Keratinocyte (primary cell): ENCODE data around the gene CA9. TPM values are rescaled to one million over a fixed set of nuclear protein-coding genes. Genes with fewer than 3 reads are reported as not detected.

Experiments used
- DNase-seq: peaks from one replicate; pipeline ENCODE4 v3.0.0-alpha.2; 2011; ENCODE audit warnings: low read depth, missing footprints, low spot score
- FAIRE-seq: peaks from 2 replicates; lab custom pipeline; 2011; peaks lifted over from hg19 to GRCh38; lab: Jason Lieb, UNC
- H2AFZ ChIP-seq: 2 replicates; pipeline ENCODE4 v1.6.0; 2012; ENCODE audit warnings: low read length, control low read depth, inconsistent platforms; ENCODE audit not compliant: control insufficient read depth
- H3K27ac ChIP-seq: 2 replicates; pipeline ENCODE4 v1.5.1; 2011; ENCODE audit warnings: low read length; ENCODE audit not compliant: control insufficient read depth, insufficient read depth
- H3K27me3 ChIP-seq: 3 replicates; pipeline ENCODE4 v1.6.0; 2011; ENCODE audit warnings: low read length; ENCODE audit not compliant: control insufficient read depth, insufficient read depth; ENCODE audit errors: extremely low read depth
- H3K36me3 ChIP-seq, 2 experiments: 2 replicates in 1 of 2; 3 replicates in 1 of 2; pipeline ENCODE4 v1.5.1; 2011; ENCODE audit warnings: low read length in 2 of 2, mild to moderate bottlenecking in 1 of 2; ENCODE audit not compliant: control insufficient read depth in 2 of 2, insufficient read depth in 2 of 2; ENCODE audit errors: extremely low read depth in 1 of 2
- H3K4me1 ChIP-seq: 3 replicates; pipeline ENCODE4 v1.5.1; 2011; ENCODE audit warnings: low read length; ENCODE audit not compliant: control insufficient read depth, insufficient read depth; ENCODE audit errors: extremely low read depth
- H3K4me2 ChIP-seq: 3 replicates; pipeline ENCODE4 v1.6.0; 2011; ENCODE audit warnings: low read depth, low read length; ENCODE audit not compliant: control insufficient read depth, insufficient read depth; ENCODE audit errors: extremely low read depth
- H3K4me3 ChIP-seq, 3 experiments: fragments of 200-600 bp in 1 of 3; sonication (generic) in 1 of 3; 2 replicates in 2 of 3; 3 replicates in 1 of 3; pipeline ENCODE4 v1.5.1; 2011 to 2016; ENCODE audit warnings: low read length in 3 of 3, mild to moderate bottlenecking in 3 of 3, control low read depth in 2 of 3, inconsistent platforms in 1 of 3, low read depth in 1 of 3, mixed read lengths in 1 of 3, mixed run types in 1 of 3, moderate library complexity in 1 of 3; ENCODE audit not compliant: control insufficient read depth in 2 of 3, insufficient read depth in 2 of 3; ENCODE audit errors: extremely low read depth in 1 of 3
- H3K79me2 ChIP-seq: 2 replicates; pipeline ENCODE4 v1.6.0; 2012; ENCODE audit warnings: low read length; ENCODE audit not compliant: control insufficient read depth, insufficient read depth
- H3K9ac ChIP-seq: 3 replicates; pipeline ENCODE4 v1.6.0; 2011; ENCODE audit warnings: low read length; ENCODE audit not compliant: control insufficient read depth, insufficient read depth; ENCODE audit errors: extremely low read depth
- H3K9me1 ChIP-seq: 3 replicates; pipeline ENCODE4 v1.6.0; 2011; ENCODE audit warnings: low read length; ENCODE audit not compliant: control insufficient read depth, insufficient read depth; ENCODE audit errors: extremely low read depth
- H3K9me3 ChIP-seq: 2 replicates; pipeline ENCODE4 v1.5.1; 2012; ENCODE audit warnings: low read depth, low read length; ENCODE audit not compliant: control insufficient read depth
- H4K20me1 ChIP-seq: 3 replicates; pipeline ENCODE4 v1.6.0; 2011; ENCODE audit warnings: low read length; ENCODE audit not compliant: control insufficient read depth, insufficient read depth; ENCODE audit errors: extremely low read depth
- CTCF ChIP-seq, 3 experiments: IDR thresholded peaks in 1 of 3; conservative IDR thresholded peaks in 1 of 3; optimal IDR thresholded peaks in 1 of 3; 2 replicates in 2 of 3; 3 replicates in 1 of 3; pipeline versions ENCODE3 to v1.5.1; 2011; ENCODE audit warnings: low read length in 3 of 3, mild to moderate bottlenecking in 3 of 3, moderate library complexity in 2 of 3, control low read depth in 1 of 3, inconsistent platforms in 1 of 3; ENCODE audit not compliant: insufficient read depth in 2 of 3; ENCODE audit errors: extremely low read depth in 1 of 3
- EZH2 ChIP-seq: IDR thresholded peaks from one replicate; pipeline ENCODE4 v1.6.1; 2012; ENCODE audit warnings: inconsistent platforms, mild to moderate bottlenecking, low read length, moderate library complexity
- dilution Hi-C: fragments of 300-500 bp; cut with MboI; formaldehyde crosslinking; loops from one replicate; pipeline ENCODE4 v1.7.0; 2020; ENCODE audit warnings: low sequenced_read_pairs; ENCODE audit not compliant: extremely low pct_ligation_motif_present
- polyA plus RNA-seq, 5 experiments: library from polyadenylated mRNA; depleted of rRNA in 3 of 5; stranded (reverse) in 3 of 5; stranded (forward) in 1 of 5; unstranded in 1 of 5; fragments of >200 nt; gene quantifications; 1 replicate in 1 of 5; 2 replicates in 3 of 5; 3 replicates in 1 of 5; pipeline versions ENCODE4 v1.2.1 to v1.2.3, GENCODE V29; 2011 to 2012; ENCODE audit warnings: missing spikeins in 2 of 5, low read depth in 1 of 5, low replicate concordance in 1 of 5

The CA9 gene
- polyA plus RNA-seq, 1 donor (not counting 4 experiments of a cell fraction or from before 2014, with no cell fraction given): 7.2 TPM

- Histone ChIP-seq H3K4me1 (peaks cover 17% of the 10 kb centered on the region), H3K27ac (no peak within 1 kb of the TSS), H3K79me2 (no peaks in the 10 kb centered on the region), H4K20me1 (no peaks in the 10 kb centered on the region), H2AFZ (peak within 1 kb of the TSS; percentile 42), H3K9me1 (no peaks in the 10 kb centered on the region), H3K36me3 (no peaks in the 10 kb centered on the region), H3K4me3 (no peak within 1 kb of the TSS), H3K9ac (no peak within 1 kb of the TSS), H3K4me2 (no peak within 1 kb of the TSS), H3K9me3 (no peaks in the 10 kb centered on the region), H3K27me3 (no peaks in the 10 kb centered on the region)
- FAIRE-seq (no peak), DNase-seq (no peak)
- dilution Hi-C loops: no loop called here
- no peak for TF ChIP-seq EZH2
- TF ChIP-seq CTCF (optimal IDR thresholded peaks at IDR 0.05 in 1 of 3, IDR thresholded peaks at IDR 0.05 in 1 of 3, conservative IDR thresholded peaks at IDR 0.05 in 1 of 3; ENCODE audit: extremely low read depth in 1 of 3, insufficient read depth in 2 of 3, low read length in 3 of 3): no peak
These were observed 23.2 kb upstream of the CA9 start, which contains the start of gene SIT1 for GRCh38 chr9:35650341-35651158. SIT1 (minus strand) TSS chr9:35650931; CDS start chr9:35650853, 78 bp downstream.

GRCh38 chr9:35651956-35652828, 21.5 kb upstream of the CA9 start:
- H4K20me1 ChIP-seq: no peaks in the 10 kb centered on the region
- H3K27me3 ChIP-seq: peaks cover 3% of the 10 kb centered on the region
- H3K4me3 ChIP-seq: no peak overlapping the region
- FAIRE-seq: no peak
- H3K9me1 ChIP-seq: no peaks in the 10 kb centered on the region
- H3K9me3 ChIP-seq: no peaks in the 10 kb centered on the region
- no peak for DNase-seq
- TF ChIP-seq CTCF (optimal IDR thresholded peaks at IDR 0.05 in 1 of 3, IDR thresholded peaks at IDR 0.05 in 1 of 3, conservative IDR thresholded peaks at IDR 0.05 in 1 of 3; ENCODE audit: extremely low read depth in 1 of 3, insufficient read depth in 2 of 3, low read length in 3 of 3) (no peak), EZH2 (no peak)
- no peak overlapping the region for H3K4me2 ChIP-seq
- no peak overlapping the region for H3K9ac ChIP-seq
- H3K79me2 ChIP-seq: no peaks in the 10 kb centered on the region
- no peak overlapping the region for H3K27ac ChIP-seq
- H3K4me1 ChIP-seq: peaks cover 11% of the 10 kb centered on the region
- no peaks in the 10 kb centered on the region for H3K36me3 ChIP-seq
- H2AFZ ChIP-seq: no peak overlapping the region
- dilution Hi-C loops: no loop called here
